HG03097 (cell line): ENCODE data around the gene SLC27A4.

Experiments
- ATAC-seq: cut with Tn5 transposase; IDR thresholded peaks from one replicate; pipeline ENCODE4 v1.9.1; 2021; ENCODE audit not compliant: unreplicated experiment, low FRiP score

Gene SLC27A4

DNA sequence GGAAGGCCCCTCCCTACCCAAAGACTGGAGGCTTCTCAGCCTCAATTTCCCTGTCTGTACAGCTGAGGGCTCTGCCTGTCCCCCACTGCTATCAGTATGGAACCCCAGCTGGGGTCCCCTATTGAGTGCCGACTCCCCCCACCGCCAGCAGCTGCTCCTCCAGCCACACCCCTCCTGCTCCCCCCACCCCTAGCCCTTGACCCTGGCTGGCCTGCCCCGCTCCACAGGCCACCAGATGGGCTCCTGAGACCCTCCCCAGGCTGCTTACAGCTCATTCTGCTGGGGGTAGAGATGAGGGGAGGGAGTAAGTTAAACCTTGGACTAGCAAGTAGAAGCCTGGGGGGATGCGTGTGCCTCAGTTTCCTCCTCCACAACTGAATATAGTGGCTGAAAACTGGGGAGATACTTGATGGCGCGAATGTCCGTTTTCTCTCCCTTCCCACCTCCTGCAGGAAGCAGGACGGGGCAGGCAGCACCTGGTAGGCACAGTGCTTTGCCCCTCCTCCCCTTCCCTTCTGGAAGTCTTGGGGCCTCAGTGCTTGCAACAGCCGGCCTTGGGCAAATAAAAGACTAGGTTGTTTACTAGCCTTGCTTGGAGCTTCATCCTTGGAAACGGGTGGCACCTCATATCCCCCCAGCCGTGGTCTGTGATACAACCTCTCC is 50.0 kb downstream of the SLC27A4 start:
- ATAC-seq, result no peak

DNA sequence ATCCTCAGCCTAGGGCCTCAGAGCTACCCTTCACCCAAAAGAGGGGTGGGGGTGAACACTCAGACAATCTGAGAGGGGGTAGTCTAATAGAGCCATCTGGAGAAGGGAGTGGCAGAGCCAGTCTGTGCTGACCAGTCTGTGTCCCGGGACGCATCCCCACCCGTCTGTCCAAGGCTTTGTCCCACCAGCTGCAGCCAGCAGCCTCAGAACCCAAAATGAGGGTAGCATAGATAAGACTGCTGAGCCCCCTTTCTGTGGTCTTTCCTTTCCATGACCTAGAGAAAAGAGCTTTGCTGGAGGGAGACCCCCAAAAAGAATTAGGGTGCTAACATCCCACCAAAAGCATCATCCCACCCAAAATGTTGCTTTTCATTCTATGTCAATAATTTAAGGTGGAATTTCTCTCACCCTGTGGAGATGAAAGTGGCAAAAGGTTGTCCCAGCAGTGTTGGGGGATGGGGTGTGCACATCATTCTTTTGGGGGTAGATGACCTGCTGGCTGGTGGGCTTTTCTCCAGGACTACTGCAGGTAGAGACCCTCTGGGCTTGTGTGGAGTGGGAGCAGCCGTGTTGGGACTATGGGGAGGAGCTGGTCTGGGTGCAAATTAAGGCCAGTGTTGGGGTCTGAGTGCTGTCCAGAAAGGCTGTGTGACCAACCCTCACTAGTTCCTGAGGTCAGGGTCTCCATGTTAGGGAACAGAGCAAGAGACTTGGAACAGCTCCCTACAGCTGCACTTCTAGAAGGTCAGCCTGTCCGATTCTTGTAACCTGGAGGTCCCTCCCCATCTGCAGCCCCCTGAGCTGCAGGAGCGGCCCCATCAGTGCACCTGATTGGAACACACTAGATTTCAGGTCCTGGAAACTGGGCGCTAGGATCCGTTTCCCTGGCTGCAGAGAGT is 50.7 kb downstream of the SLC27A4 start:
- no peak for ATAC-seq

DNA sequence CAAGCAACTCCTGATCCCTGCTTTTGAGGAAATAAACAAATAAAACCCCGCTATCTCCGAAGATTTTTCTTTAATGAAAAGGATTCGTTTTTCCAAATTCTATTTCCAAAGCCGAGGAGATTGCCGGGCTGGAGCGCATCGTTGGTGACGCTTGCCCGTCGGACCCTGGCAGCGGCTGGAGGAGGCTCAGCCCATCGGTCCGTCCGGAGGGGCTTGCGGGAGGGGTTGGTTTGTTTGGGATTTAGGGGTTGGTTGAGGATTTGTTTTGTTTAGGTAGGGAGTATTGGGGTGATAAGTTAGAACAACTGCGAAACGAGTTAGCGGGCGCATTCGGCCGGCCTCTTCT is 51.6 kb downstream of the SLC27A4 start:
- ATAC-seq, result no peak

DNA sequence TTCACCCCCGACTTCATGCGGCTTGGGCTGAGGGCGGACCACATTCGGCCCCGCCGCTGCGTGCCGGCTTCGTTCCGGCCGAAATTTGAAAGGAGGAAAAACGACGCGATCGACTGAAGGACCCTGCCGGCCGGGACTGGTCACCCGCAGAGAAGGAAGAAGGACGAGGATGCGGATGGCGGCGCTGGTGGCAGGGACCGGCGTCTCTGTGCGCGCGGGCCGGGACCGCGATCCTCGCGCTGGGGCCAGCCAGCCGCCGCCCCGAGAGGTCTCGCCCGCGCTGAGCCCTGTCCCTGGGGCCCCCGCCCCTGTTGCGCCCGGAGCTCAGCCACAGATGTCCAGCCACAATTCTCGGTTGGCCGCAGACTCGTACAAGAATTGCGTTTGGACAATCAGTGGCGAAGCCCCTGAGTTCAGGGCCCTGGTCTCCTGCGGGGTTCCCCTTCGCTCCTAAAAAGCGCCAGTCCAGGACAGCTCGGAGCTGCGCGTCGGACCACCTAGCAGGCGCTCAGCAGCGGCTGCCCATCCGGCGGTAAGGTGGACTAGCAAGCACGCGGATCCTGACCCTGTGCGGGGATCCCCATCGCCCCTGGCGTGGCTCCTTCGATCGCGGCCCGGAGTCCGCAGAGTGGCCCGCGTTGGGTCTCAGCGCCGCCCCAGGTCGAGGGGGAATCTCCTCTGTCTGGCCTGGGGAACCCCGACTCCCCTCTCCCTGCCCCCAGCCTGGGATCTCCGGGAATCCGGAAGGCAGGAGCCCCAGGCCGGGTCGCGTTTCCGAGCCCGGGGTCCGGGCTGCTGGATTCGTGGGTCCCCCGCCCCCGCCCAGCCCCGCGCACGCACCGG is 52.2 kb downstream of the SLC27A4 start:
- ATAC-seq, result no peak

DNA sequence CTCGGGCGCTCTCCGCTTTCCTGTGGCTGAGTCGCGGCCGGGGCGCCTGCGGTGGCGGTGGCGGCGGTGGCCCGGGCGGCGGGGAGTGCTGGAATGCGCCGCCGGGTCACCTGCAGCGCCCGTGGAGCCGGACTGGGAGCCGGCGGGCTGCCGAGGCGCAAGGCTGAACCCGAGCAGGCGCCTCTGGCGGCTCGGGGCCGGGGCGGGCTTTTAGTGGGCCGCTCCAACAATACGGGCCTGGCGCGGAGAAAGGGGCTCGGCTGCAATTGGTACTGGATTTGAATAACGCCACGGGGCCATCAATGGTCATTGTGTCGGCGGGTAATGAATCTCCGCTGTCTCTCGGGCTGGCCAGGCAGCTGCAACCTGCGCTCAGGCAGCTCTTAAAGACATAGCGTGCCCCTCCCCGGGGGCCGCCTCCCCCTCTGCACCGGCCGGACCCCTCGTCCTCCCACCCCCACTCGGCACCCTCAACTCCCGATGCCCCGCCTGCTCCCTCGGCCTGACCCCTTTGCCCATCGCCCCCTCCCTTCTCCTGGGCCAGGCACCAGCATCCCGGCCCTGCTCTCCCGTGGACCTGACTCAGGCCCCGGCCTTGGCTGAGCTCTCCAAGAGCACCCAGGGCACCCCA is 52.9 kb downstream of the SLC27A4 start:
- ATAC-seq, result no peak

DNA sequence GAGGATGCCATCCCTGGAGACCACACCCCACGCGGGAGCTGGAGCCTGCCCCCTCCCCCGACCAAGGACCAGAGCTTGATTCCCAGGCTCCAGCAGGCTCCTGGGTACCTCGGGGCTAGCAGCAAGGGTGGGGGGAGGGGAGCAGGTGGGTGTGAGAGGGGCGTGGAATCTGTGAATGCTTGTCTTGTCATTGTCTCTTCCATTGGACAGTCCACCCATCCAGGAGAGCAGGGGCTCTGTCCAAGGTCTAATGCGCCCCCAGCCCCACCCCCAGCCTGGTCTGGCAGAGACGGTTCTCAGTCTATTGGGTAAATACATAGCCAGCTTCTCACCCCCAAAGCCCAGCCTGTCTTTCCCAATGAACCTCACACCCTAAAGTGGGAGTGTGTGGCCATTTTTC is 53.6 kb downstream of the SLC27A4 start:
- no peak for ATAC-seq

DNA sequence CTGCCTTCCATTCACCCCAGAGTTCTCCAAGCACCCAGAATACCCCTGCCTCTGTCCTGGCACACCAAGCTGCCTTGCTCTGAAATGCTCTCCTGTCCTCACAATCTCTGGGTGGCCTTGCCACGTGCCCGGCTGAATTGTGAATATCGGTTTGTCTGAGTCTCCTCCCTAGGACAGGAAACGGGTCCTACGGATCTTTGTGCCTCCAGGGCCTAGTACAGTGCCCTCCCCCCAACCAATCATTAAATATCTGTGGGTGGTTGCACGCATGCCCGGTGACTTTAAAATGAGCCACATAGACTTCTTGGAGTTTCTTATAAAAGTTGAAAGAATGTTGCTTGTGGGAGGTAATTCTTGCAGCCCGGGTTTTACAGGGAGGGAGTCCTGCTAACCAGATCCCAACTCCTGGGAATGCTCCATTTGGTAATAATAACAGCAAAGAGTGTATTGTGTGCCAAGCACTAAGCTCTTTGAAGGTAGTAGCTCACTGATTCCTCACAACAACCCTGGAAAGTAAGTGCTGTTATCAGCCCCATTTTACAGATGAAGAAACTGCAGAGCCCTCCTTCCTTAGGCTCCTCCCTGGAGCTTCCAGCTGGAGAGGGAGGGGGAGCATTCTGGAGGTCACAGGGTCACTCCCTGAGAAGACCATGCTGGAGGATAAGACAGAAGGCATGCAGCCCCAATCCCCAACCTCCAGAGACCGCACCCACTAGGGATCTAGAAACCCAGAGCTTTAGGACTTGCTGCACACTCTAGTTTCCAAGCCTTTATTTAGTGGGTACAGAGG is 54.2 kb downstream of the SLC27A4 start:
- no peak for ATAC-seq

DNA sequence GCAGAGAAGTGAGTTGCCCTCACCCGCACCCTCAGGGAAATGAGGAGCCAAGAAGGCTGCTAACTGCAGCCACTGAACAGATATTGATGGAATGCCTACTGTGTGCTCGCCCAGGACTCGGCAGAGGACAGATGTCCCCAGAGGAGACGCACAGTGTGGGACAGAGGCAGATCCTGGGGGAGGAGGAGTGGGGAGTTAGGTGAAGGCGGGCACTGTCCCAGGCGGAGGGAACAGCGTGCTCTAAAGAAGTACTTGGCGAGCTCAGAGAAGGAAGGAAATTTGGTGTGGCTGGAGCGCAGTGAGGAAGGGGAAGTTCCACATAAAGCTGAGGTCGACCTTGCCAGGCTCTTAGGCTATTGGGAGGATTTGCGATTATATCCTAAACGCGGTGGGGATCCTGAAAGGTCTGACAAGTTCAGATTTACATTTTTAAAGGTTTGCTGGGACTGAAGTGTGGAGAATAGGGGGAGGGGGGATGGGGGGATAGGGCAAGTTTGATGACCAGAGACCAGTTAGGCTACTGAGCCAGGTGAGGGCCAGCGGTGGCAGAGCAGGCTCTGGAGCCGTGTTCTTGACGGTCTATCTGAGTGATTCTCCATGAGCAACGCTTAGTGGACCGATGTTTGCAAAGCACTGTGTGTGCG is 56.8 kb downstream of the SLC27A4 start:
- ATAC-seq, result no peak

DNA sequence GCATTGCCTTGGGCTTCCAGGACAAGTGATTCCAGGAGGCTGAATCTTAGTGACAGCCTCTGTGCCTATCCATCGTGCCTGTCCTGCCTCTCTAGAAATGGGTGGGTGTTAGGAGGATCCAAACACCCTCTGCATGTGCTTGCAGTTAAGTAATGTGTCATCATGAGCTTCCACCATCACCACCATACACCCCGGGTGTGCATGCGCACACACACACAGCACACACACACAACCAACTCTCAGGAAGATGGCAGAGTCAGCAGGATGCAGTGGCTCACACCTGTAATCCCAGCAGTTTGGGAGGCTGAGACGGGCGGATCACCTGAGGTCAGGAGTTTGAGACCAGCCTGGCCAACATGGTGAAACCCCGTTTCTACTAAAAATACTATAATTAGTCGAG is 57.5 kb downstream of the SLC27A4 start:
- ATAC-seq, result no peak

DNA sequence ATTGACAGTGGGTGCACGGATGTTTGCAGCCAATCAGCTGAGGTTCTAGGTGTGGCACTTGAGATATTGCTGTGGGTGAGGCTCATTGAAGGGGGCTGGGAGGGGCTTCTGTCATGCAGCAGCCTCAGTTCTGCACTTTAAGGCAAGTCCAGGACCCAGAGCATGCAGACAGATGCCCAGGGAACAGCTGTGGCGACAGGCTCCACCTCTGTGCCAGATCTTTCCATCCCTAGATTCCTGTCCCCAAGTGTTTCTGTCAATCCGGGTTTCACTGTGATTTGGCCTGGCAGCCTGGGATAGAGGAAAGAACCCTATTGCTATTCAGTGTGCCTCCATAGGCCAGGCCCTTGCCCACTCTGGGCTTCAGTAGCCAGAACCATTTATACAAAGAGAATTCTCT is 59.5 kb downstream of the SLC27A4 start:
- no peak for ATAC-seq

DNA sequence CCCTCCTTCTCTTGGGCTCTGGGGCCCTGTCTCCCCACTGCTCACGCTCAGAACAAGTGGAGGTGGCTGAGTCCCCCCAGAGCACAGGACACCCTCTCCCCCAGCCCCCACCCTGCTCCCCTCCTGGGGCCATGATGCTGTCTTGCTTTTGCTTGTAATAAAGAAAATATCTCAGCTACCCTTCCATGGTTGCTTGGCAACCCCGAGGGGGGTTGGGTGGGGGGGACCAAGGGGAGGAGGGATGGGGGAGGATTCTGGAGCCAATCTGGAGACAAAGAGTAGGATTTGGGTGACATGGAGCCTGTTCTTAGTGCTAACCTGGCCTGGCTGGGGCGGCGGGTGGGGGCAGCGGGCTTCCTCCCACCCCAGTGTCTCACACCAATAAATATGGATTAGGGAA is 64.2 kb downstream of the SLC27A4 start:
- no peak for ATAC-seq

DNA sequence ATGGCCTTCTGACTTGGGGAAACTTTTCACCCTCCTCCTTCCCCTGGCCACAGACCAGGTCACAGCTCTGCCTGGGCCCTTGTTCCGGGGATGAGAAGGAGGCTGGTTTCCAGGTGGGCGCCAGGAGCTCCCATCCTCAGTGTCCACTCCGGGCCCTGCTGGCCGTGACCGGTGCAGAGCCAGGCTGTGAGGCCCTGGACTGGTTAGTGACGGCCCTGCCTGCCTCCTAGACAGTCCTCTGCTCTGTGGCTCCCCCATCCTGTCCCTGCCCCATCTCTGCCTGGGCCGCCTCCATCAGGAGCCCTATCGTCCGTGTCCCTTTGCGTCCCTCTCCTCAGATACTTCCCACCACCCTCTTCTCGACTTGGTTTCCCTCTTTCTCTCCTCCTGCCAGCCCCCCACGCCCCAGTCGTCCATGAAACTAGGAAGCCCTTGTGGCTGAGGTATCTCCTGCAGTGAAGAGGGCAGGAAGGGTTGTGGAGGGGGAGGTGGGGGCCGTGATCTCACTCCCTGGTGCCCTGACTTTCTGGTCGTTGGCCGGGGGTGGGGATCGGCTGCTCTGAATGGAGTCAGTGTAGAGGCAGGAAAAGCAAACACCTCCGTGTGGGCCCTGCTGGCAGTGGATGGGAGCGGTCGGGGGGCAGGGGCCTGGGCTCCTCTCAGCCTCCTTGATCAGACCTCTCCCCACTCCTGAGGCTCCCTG is 64.9 kb downstream of the SLC27A4 start:
- no peak for ATAC-seq

DNA sequence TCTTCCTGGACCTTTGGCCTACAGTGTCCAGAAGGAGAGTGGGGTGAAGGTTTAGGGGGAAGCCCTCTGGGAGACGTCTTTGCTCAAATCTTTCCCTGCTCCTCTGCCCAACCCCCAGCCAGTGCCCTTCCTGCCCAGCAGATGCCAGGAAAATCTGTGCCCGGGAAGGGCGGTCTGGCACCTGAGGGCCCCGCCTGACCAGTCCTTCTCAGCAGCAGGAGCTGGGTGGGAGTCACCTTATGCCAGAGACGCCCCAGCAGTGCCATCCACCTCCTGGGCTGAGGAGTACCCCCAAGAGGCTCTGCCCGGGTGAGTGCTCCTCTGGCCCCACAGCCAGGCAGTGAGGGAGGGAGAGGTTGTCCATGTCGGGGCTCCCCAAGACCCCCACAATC is 65.4 kb downstream of the SLC27A4 start:
- ATAC-seq, result no peak

DNA sequence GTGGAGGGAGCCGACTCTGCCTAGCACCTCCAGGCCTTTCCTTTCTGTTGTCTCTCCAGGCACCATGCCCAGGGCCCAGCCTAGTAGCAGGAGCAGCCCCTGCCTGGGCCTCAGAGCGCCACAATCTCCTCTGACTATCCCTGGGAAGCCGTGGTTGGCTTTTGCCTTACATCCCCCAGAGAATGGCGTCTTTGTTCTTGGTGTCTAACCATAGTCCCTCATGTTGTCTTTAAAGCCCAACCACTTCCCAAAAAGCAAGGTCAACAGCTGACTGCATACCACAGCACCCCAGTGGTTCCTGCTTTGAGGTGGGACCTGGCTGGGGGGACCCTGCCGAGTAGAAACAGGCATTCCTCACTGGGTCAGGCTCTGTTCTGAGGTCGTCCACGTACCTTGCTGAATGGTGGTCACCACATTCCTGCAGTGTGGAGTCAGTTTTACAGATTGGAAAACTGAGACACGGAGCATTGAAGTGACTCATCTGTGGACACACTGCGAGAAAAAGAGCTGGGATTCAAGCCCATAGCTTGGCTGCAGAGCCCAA is 66.6 kb downstream of the SLC27A4 start:
- no peak for ATAC-seq

DNA sequence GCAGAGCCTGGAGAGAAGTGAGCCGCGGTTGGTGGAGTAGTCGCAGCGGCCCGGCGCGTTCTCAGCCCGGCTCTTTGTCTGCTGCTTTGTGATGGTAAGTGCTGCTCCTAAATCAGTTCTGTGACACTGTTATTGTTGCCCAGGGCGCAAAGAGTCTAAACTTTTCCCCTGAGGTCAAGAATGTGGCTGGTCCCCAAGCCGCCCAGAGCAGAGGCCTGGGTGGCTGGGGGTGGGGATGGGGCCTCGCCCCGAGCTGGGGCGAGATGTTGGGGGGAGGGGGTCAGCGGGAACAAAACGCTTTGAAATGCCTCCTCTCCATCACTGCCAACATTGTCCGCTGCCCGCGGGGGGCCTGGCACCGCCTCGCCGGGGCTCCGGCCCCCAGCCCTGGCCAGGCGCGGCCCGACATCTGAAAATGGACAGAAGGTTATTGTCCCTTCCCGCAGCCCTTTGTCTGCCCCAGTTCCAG is 68.7 kb downstream of the SLC27A4 start:
- ATAC-seq, result no peak

DNA sequence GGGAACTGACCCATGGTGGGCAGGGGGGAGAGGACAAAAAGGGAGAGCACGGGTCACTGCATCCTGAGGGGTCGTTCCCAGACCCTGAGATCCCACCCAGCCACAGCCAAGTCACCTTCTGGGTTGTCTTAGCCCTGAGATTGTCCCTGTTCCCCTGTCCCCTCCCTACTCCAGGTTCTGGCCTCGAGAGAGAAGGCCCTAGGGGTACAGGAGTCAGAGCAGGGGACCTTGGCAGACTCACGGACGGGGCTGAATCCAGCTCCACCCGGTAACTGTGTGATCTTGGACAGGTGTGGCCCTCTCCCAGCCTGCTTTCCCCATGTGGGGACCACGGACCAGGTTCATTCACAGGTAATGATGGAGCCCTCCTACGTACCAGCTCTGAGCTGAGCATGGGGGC is 69.1 kb downstream of the SLC27A4 start:
- no peak for ATAC-seq

DNA sequence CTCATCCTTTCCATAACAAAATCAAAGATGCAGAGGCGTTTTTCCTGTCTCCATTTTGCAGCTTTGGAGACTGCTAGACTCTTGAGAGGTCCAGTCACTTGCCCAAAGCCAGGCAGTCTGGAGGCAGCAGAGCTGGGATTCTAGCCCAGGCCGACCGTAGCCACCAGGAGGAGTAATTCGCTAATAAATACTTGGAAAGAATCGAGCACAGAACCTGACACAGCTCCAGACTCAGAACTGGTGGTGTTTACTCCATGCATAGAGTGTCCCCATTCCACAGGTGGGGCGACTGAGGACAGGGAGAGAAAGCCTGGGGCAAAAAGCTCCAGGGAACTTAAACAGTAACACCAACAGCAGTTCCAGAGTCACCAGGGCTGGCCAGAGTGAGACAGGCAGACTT is 69.7 kb downstream of the SLC27A4 start:
- ATAC-seq, result no peak
